Stimulated activated CD4-positive, alpha-beta T cell treated with anti-CD3 and anti-CD28 coated beads, Interleukin-2, amount 100 ng/mL, for 4 hours (primary cell): Measurements from ENCODE around the gene C11orf68.
"Not testable (repeated sequence)": the region's sequence is repeated elsewhere in the genome, so short reads cannot be mapped to it uniquely, and the experiment has no call there.

Experiments used
- DNase-seq: peaks from one replicate; pipeline ENCODE4 v3.0.0-alpha.2; 2020; ENCODE audit warnings: low read depth

Gene C11orf68

GRCh38 chr11:65918211-65919140, at the start of gene C11orf68:
Gene C11orf68, minus strand, starts transcription at chr11:65919062. Its CDS starts 31 bp downstream, at chr11:65919031.
- no peak for DNase-seq

- no peak for DNase-seq
Observed at GRCh38 chr11:65967329-65967934, 48.6 kb upstream of the C11orf68 start.

GRCh38 chr11:65965986-65966762, 47.3 kb upstream of the C11orf68 start:
- no peak for DNase-seq

- DNase-seq = no peak
Observed at GRCh38 chr11:65964906-65965305, 46.0 kb upstream of the C11orf68 start.

GRCh38 chr11:65962141-65962564, 43.3 kb upstream of the C11orf68 start:
- DNase-seq = no peak

GRCh38 chr11:65961267-65962140, 42.6 kb upstream of the C11orf68 start, which contains the start of gene SART1:
Gene SART1, plus strand, starts transcription at chr11:65961734. Its CDS starts 47 bp downstream, at chr11:65961781.
- DNase-seq = peak; percentile 94

GRCh38 chr11:65960824-65961266, 42.0 kb upstream of the C11orf68 start:
- DNase-seq = no peak

GRCh38 chr11:65958774-65959420, 40.0 kb upstream of the C11orf68 start:
- DNase-seq = no peak

- DNase-seq = no peak
Observed at GRCh38 chr11:65958291-65958690, 39.4 kb upstream of the C11orf68 start.

GRCh38 chr11:65954771-65955170, 35.9 kb upstream of the C11orf68 start:
- DNase-seq = no peak

- DNase-seq = no peak
Observed at GRCh38 chr11:65953471-65953870, 34.6 kb upstream of the C11orf68 start.

- DNase-seq = no peak
Observed at GRCh38 chr11:65952052-65952521, 33.2 kb upstream of the C11orf68 start.

GRCh38 chr11:65951641-65952040, 32.8 kb upstream of the C11orf68 start:
- not testable (repeated sequence) for DNase-seq

GRCh38 chr11:65950711-65951110, 31.8 kb upstream of the C11orf68 start:
- DNase-seq = not testable (repeated sequence)

GRCh38 chr11:65947603-65948125, 28.8 kb upstream of the C11orf68 start:
- DNase-seq = no peak

GRCh38 chr11:65947133-65947532, 28.3 kb upstream of the C11orf68 start:
- DNase-seq = no peak

GRCh38 chr11:65946655-65947054, 27.8 kb upstream of the C11orf68 start:
- DNase-seq = no peak

- no peak for DNase-seq
Observed at GRCh38 chr11:65945941-65946558, 27.2 kb upstream of the C11orf68 start.

- no peak for DNase-seq
Observed at GRCh38 chr11:65945430-65945911, 26.6 kb upstream of the C11orf68 start, which contains the start of gene TSGA10IP. Gene TSGA10IP, plus strand, starts transcription at chr11:65945480. Its CDS starts 196 bp downstream, at chr11:65945676.

- DNase-seq = no peak
Observed at GRCh38 chr11:65944767-65945166, 25.9 kb upstream of the C11orf68 start.
